Dermis blood vessel endothelial cell (primary cell): ENCODE data around the gene CAPRIN1. TPM values are rescaled to one million over a fixed set of nuclear protein-coding genes. Genes with fewer than 3 reads are reported as not detected.

Source experiments
- DNase-seq: peaks from one replicate; pipeline ENCODE4 v3.0.0; 2010
- total RNA-seq: library from RNA; depleted of rRNA; stranded (reverse); fragments of >200 nt; gene quantifications from 2 replicates; pipeline ENCODE4 v1.2.3, GENCODE V29; 2014

CAPRIN1 gene
- total RNA-seq, 1 donor from 2014 or later = 171 TPM

GRCh38 chr11:34145073-34145472 is 93.5 kb downstream of the CAPRIN1 start:
- no peak for DNase-seq

GRCh38 chr11:34145847-34146381 is 94.4 kb downstream of the CAPRIN1 start:
- DNase-seq = no peak

- DNase-seq = no peak
Measured at GRCh38 chr11:34146411-34146810, 94.9 kb downstream of the CAPRIN1 start.

- DNase-seq = no peak
Measured at GRCh38 chr11:34146866-34147265, 95.3 kb downstream of the CAPRIN1 start.

GRCh38 chr11:34147581-34147980 is 96.0 kb downstream of the CAPRIN1 start:
- no peak for DNase-seq

GRCh38 chr11:34148504-34149165 is 97.1 kb downstream of the CAPRIN1 start:
- DNase-seq = no peak

- DNase-seq = no peak
Measured at GRCh38 chr11:34149274-34149673, 97.7 kb downstream of the CAPRIN1 start.

- DNase-seq = peak; percentile 32
Measured at GRCh38 chr11:34149786-34150185, 98.3 kb downstream of the CAPRIN1 start.

- DNase-seq = no peak
Measured at GRCh38 chr11:34150494-34151151, 99.1 kb downstream of the CAPRIN1 start.

Other genes with a start within 250 kb of the CAPRIN1 start
- gene LMO2, start 159.7 kb upstream of the CAPRIN1 start, total RNA-seq = 107 and 149 TPM in 2 replicates
- gene NAT10, start 53.9 kb downstream of the CAPRIN1 start, total RNA-seq = 12.1 and 28.1 TPM in 2 replicates